DND-41 (cell line): ENCODE results near the gene PSMA5.
"Not testable (repeated sequence)": the region's sequence is repeated elsewhere in the genome, so short reads cannot be mapped to it uniquely, and the experiment has no call there.

Source experiments
- ATAC-seq: fragments of 200-7000 bp; cut with Tn5 transposase; 3 replicates; pipeline ENCODE4 v1.9.1; 2021; ENCODE audit warnings: low read depth; ENCODE audit not compliant: insufficient read depth
- DNase-seq: peaks from one replicate; pipeline ENCODE4 v3.0.0-alpha.2; 2020
- H2AFZ ChIP-seq: 2 replicates; pipeline ENCODE4 v1.6.0; 2012; ENCODE audit warnings: low read depth, low read length
- H3K27ac ChIP-seq: 2 replicates; pipeline ENCODE4 v1.5.1; 2012; ENCODE audit warnings: low read length, inconsistent platforms
- H3K27me3 ChIP-seq: fragments of 200-600 bp; sonication (generic); 2 replicates; pipeline ENCODE4 v1.6.0; 2012; ENCODE audit warnings: low read length, mild to moderate bottlenecking, inconsistent platforms; ENCODE audit not compliant: insufficient read depth, poor library complexity
- H3K36me3 ChIP-seq: 2 replicates; pipeline ENCODE4 v1.5.1; 2012; ENCODE audit warnings: low read length, inconsistent platforms; ENCODE audit not compliant: insufficient read depth
- H3K4me1 ChIP-seq: 2 replicates; pipeline ENCODE4 v1.5.1; 2012; ENCODE audit warnings: mild to moderate bottlenecking, low read length; ENCODE audit not compliant: insufficient read depth
- H3K4me2 ChIP-seq: 2 replicates; pipeline ENCODE4 v1.6.0; 2012; ENCODE audit warnings: mild to moderate bottlenecking, moderate library complexity, low read length, inconsistent platforms; ENCODE audit not compliant: insufficient read depth
- H3K4me3 ChIP-seq, 2 experiments: fragments of 200-600 bp in 1 of 2; shearing (Covaris generic) in 1 of 2; 2 replicates each; pipeline ENCODE4 v1.5.1; 2012 to 2016; ENCODE audit warnings: inconsistent platforms in 2 of 2, low read length in 2 of 2, mild to moderate bottlenecking in 2 of 2, low read depth in 1 of 2, moderate library complexity in 1 of 2
- H3K79me2 ChIP-seq: 2 replicates; pipeline ENCODE4 v1.6.0; 2012; ENCODE audit warnings: low read length, inconsistent platforms; ENCODE audit not compliant: insufficient read depth
- H3K9ac ChIP-seq: 2 replicates; pipeline ENCODE4 v1.6.0; 2012; ENCODE audit warnings: low read depth, mild to moderate bottlenecking, inconsistent platforms, low read length, moderate library complexity
- H3K9me3 ChIP-seq: 2 replicates; pipeline ENCODE4 v1.5.1; 2012; ENCODE audit warnings: low read length, moderate library complexity, mild to moderate bottlenecking, inconsistent platforms; ENCODE audit not compliant: insufficient read depth, severe bottlenecking
- H4K20me1 ChIP-seq: 2 replicates; pipeline ENCODE4 v1.6.0; 2012; ENCODE audit warnings: low read length; ENCODE audit not compliant: insufficient read depth
- EZH2 ChIP-seq: IDR thresholded peaks from 3 replicates; pipeline ENCODE4 v1.6.1; 2012; ENCODE audit warnings: borderline replicate concordance, low read depth, mild to moderate bottlenecking, moderate library complexity, low read length, inconsistent platforms; ENCODE audit not compliant: severe bottlenecking
- TF ChIP-seq, protein P1 (sequence below): IDR thresholded peaks from 2 replicates; pipeline ENCODE4 v1.5.1; 2012; ENCODE audit warnings: borderline replicate concordance, low read length, moderate library complexity, mild to moderate bottlenecking; ENCODE audit not compliant: poor library complexity, severe bottlenecking; ENCODE audit errors: extremely low read depth

Gene PSMA5

DNA sequence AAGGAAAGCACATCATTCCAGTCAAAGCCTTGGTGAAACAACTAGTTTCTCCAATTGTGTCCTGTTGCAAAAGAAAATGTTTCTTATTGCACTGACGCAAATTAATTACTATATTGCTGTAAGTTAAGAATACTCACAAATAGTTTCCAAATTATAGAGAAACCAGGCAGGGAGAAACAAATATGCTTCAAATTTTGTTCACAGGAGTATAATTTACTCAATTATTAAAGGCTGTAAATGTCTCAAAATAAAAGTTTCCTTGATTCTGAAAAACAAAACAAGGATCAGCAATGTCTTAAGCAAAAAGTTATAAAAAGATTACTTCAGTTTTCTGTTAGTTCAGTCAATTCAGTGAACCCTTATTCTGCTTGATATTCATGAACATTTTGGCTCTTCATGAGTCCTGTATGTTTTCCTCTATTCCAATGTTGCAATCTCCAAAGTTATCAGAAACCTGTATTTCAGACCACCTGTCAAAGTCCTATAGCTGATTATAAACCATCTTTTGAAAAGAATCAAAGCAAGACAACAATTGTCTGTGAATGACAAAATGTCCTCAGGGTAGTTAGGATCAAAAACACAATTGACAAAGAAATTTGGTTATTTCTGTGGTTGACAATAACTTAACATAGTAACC, 28.4 kb upstream of the PSMA5 start:
- Histone ChIP-seq H3K9ac (no peak overlapping the region), H4K20me1 (no peaks in the 10 kb centered on the region), H3K27ac (no peak overlapping the region), H3K9me3 (peaks cover 18% of the 10 kb centered on the region), H2AFZ (no peak overlapping the region), H3K4me2 (no peak overlapping the region), H3K36me3 (no peaks in the 10 kb centered on the region), H3K27me3 (no peaks in the 10 kb centered on the region), H3K79me2 (no peaks in the 10 kb centered on the region), H3K4me1 (no peaks in the 10 kb centered on the region), H3K4me3 (no peak overlapping the region)
- TF ChIP-seq, protein P1, sequence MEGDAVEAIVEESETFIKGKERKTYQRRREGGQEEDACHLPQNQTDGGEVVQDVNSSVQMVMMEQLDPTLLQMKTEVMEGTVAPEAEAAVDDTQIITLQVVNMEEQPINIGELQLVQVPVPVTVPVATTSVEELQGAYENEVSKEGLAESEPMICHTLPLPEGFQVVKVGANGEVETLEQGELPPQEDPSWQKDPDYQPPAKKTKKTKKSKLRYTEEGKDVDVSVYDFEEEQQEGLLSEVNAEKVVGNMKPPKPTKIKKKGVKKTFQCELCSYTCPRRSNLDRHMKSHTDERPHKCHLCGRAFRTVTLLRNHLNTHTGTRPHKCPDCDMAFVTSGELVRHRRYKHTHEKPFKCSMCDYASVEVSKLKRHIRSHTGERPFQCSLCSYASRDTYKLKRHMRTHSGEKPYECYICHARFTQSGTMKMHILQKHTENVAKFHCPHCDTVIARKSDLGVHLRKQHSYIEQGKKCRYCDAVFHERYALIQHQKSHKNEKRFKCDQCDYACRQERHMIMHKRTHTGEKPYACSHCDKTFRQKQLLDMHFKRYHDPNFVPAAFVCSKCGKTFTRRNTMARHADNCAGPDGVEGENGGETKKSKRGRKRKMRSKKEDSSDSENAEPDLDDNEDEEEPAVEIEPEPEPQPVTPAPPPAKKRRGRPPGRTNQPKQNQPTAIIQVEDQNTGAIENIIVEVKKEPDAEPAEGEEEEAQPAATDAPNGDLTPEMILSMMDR = no peak
- TF ChIP-seq EZH2 = no peak
- DNase-seq (no peak), ATAC-seq (no peak)

DNA sequence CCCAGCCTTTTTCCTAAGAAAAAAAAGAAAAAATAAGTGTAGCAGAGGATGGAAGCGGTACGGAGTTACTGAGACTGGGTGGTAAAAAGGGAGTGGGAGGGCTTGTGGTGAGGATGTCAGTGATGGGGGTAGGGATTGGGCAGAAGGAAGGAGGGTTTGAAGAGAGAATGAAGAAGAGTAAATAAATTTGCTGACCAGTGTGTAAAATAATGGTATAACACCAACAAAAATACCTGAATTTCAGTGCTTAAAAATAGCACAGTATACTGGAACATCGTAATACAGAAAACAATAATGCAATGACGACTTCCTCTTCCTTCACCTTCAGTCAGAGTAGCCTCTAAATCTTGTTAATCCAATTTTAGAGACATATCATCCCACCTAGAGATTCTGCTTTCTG, 21.3 kb upstream of the PSMA5 start:
- DNase-seq = no peak
- Histone ChIP-seq H3K4me2 (no peak overlapping the region), H3K79me2 (no peaks in the 10 kb centered on the region), H3K9ac (no peak overlapping the region), H4K20me1 (no peaks in the 10 kb centered on the region), H3K9me3 (no peaks in the 10 kb centered on the region), H3K4me3 (no peak overlapping the region), H3K4me1 (no peaks in the 10 kb centered on the region), H3K27me3 (peaks cover 20% of the 10 kb centered on the region), H2AFZ (no peak overlapping the region), H3K36me3 (no peaks in the 10 kb centered on the region), H3K27ac (no peak overlapping the region)
- ATAC-seq = no peak
- TF ChIP-seq EZH2 = no peak
- TF ChIP-seq, protein P1 = no peak

DNA sequence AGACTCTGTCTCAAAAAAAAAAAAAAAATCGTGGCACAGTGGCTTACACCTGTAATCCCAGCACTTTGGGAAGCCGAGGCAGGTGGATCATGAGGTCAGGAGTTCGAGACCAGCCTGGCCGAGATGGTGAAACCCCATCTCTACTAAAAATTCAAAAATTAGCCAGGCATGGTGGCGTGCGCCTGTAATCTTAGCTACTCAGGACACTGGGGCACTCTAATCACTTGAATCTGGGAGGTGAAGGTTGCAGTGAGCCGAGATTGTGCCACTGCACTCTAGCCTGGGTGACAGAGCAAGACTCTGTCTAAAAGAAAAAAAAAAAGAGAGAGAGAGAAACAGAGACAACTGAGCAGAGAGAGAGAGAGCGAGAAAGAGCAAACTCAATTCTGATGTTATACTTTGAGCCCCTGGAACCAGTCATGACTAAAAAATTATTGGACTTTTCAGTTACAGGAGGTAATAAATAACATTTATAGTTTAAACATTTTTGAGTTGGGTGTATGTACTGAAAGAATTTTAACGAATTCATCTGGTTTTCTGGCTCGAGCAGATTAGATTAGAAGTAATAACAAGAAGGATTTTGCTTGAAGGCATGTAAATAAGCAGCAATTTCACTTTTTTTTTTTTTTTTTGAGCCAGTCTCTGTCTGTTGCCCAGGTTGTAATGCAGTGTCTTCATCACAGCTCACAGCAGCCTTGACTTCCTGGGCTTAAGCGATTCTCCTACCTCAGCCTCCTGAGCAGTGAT, 19.9 kb upstream of the PSMA5 start:
- H3K4me2 ChIP-seq, H4K20me1 ChIP-seq, H3K9me3 ChIP-seq, H2AFZ ChIP-seq, H3K27ac ChIP-seq, DNase-seq, H3K4me1 ChIP-seq, H3K36me3 ChIP-seq, H3K4me3 ChIP-seq, H3K79me2 ChIP-seq, H3K9ac ChIP-seq, ATAC-seq: not testable (repeated sequence)
- H3K27me3 ChIP-seq = peaks cover 27% of the 10 kb centered on the region

DNA sequence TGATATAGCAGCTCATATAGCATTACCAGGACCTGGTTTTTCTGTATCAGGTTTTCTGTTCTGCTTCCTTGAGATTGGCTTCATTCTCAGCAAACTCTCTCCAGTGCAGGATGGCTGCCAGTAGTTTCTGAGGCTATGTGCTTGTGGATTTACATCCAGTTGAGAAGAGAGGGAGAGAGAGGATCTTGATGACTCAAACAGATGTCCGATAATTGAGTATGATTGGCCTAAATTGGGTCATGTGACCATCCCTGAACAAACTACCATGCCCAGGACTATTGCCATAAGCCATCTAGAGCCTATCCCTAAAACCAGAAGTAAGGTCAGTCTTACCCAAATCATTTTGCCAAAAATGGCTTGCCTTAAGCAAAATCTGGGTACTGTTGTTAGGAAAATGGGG, 18.1 kb upstream of the PSMA5 start:
- DNase-seq (no peak), ATAC-seq (no peak)
- H2AFZ ChIP-seq = no peak overlapping the region
- no peaks in the 10 kb centered on the region for H4K20me1 ChIP-seq
- H3K4me3 ChIP-seq = no peak overlapping the region
- peaks cover 36% of the 10 kb centered on the region for H3K27me3 ChIP-seq
- no peak overlapping the region for H3K9ac ChIP-seq
- no peak for TF ChIP-seq EZH2
- H3K4me1 ChIP-seq = no peaks in the 10 kb centered on the region
- H3K27ac ChIP-seq = no peak overlapping the region
- no peaks in the 10 kb centered on the region for H3K36me3 ChIP-seq
- no peaks in the 10 kb centered on the region for H3K9me3 ChIP-seq
- H3K79me2 ChIP-seq = no peaks in the 10 kb centered on the region
- no peak overlapping the region for H3K4me2 ChIP-seq
